Stimulated activated CD8-positive, alpha-beta memory T cell treated with anti-CD3 and anti-CD28 coated beads, Interleukin-2, amount 100 ng/mL, for 48 hours (primary cell): Measurements from ENCODE around the gene CDC42.

ENCODE experiments used
- DNase-seq, 2 donors: peaks; one replicate each; pipeline ENCODE4 v3.0.0-alpha.2; 2020; ENCODE audit warnings: low read depth in 2 of 2

Gene CDC42

GRCh38 chr1:22128392-22128791 is 75.9 kb downstream of the CDC42 start:
- DNase-seq, result no peak

DNA sequence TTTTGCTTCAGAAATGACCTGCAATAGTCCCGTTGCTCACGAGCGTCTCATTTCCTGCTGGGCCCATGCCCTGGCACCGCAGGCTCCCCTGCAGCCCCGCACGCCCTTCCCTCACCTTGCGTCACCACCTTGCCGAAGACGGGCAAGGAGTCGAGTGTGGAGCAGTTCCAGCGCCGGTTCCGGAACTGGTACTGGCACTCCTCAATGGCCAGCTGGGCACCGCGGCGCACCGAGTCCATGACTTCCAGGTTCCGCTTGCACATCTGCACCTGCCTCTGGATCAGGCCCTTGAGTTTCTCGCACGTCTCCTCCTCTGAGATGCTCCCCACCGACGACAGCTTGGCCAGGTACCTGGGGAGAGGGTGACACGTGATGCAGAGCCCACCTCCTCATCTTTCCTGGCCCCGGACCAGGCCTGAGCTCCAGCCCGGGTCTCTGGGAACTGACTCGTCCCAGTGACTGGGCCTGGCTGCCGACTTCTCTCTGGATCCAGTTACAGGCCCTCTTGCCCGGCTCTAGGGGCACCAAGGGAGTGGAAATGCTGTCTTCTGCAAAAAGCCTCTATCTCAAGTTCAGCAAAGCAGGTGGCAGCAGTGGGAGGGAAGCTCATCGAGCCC is 77.1 kb downstream of the CDC42 start:
- DNase-seq, result no peak

DNA sequence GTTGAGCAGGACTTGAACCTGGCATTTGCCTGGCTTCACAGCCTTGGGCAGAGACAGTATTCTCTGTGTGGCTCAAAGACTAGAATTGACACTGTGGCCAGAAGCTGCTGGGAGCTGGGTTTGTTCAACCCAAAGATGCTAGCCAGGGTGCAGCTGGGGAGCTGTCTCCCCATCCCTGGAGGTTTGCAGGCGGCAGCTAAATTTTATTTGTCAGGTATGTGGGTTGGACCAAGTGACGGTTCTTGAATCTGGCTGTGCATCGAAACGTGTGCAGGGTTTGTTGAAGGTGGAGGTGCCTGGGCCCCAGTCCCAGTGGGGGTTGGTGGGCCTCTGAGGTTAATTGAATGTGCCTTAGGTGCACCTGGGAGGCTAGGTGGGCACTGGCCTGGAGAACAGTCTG is 78.6 kb downstream of the CDC42 start:
- DNase-seq, result no peak

GRCh38 chr1:22131875-22132486 is 79.5 kb downstream of the CDC42 start:
- peak; percentile 42 to 49 for DNase-seq

GRCh38 chr1:22132517-22133235 is 80.2 kb downstream of the CDC42 start:
- no peak for DNase-seq

DNA sequence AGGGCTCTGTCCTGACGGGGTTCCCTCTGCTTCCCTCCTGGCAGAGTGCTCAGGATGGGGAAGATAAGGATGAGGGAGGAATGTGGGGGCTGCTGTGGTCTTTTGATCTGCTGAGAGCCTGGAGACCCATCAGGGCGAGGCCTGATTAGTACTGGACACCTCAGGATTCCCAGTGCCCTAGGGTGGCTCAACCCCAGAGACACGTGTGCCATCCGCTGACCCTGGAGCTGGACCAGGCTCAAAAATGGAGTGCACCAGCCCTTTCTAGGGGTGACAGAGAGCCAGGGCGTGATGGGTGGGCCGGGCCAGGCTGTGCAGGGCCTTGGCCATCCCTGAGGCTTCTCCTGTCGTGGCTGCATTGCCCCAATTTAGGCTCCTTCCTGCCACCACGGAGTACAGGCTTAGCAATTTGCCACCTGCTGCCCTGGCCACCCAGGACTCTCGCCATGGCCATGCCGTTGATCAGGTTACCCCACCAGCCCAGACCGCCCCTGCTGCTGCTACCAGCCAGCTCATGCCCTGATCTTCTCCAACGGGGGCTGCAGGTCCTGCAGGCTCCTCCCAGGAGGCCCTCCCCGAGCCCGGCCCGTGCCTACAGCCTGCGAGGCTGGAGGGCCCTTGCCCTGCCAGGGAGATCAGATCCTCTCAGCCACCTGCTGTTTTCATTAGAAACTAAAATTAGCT is 80.9 kb downstream of the CDC42 start:
- no peak for DNase-seq

GRCh38 chr1:22133931-22134324 is 81.4 kb downstream of the CDC42 start:
- DNase-seq, result no peak

- no peak for DNase-seq
These were observed 84.7 kb downstream of the CDC42 start for GRCh38 chr1:22137004-22137720.

- no peak for DNase-seq
These were observed 86.6 kb downstream of the CDC42 start for GRCh38 chr1:22139066-22139594.

DNA sequence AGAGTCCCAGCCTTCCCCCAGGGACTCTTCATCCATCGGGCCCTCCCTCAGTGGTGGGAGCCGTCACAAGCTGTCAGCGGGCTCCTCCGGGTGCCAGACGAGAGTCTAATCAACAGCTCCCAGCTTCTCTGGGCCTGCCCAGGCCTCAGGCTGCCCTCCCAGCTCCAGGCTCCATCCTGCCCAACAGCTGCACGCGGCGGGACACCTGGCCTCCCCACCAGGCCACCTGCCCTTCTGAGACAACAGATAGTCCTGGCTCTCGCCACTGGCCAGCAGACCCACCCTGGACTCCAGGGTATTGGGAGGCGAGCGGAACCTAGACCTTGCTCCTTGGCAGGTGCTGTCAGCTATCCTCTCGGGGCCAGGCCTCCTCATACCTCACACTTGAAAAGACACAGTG is 87.3 kb downstream of the CDC42 start:
- DNase-seq, result no peak
